Tibial nerve (tissue), 4 donors: ENCODE results near the gene SPINT1. TPM values are rescaled to one million over a fixed set of nuclear protein-coding genes. Genes with fewer than 3 reads are reported as not detected.
A peak's percentile ranks its signal among the peaks of the same experiment; 100 is the strongest.

Source experiments
- DNase-seq, 2 donors: peaks; one replicate each; pipeline ENCODE4 v3.0.0-alpha.2; 2019; ENCODE audit warnings: low spot score in 2 of 2
- H3K27ac ChIP-seq, 4 donors: fragments of 200-600 bp; sonication (generic) in 3 of 4; one replicate each; pipeline ENCODE4 v1.5.1; 2017 to 2019; ENCODE audit warnings: mild to moderate bottlenecking in 1 of 4
- H3K27me3 ChIP-seq, 2 donors: fragments of 200-600 bp; sonication (generic) in 1 of 2; one replicate each; pipeline versions ENCODE4 v1.5.1 to v1.6.0; 2017 to 2019
- H3K36me3 ChIP-seq, 3 donors: fragments of 200-600 bp; sonication (generic); one replicate each; pipeline ENCODE4 v1.5.1; 2018 to 2019
- H3K4me1 ChIP-seq, 4 donors: fragments of 200-600 bp; sonication (generic) in 3 of 4; one replicate each; pipeline ENCODE4 v1.5.1; 2017 to 2019
- H3K4me3 ChIP-seq, 4 donors: fragments of 200-600 bp; sonication (generic) in 3 of 4; one replicate each; pipeline ENCODE4 v1.5.1; 2017 to 2019; ENCODE audit warnings: mild to moderate bottlenecking in 1 of 4, moderate library complexity in 1 of 4
- H3K9me3 ChIP-seq, 4 donors: fragments of 200-600 bp; sonication (generic) in 3 of 4; one replicate each; pipeline ENCODE4 v1.5.1; 2017 to 2019
- CTCF ChIP-seq, 5 experiments: fragments of 200-600 bp in 3 of 5; fragments of 450-650 bp in 2 of 5; sonication (generic) in 3 of 5; IDR thresholded peaks; one replicate each; pipeline ENCODE4 v1.5.1; 2016 to 2019; ENCODE audit warnings: antibody characterized with exemption in 5 of 5, mild to moderate bottlenecking in 3 of 5, moderate library complexity in 2 of 5
- EP300 ChIP-seq, 2 donors: sonication (generic); formaldehyde crosslinking; IDR thresholded peaks; one replicate each; pipeline ENCODE4 v1.6.1; 2017; ENCODE audit warnings: antibody characterized with exemption in 2 of 2, mild to moderate bottlenecking in 1 of 2
- POLR2A ChIP-seq, 2 donors: fragments of 450-650 bp; IDR thresholded peaks; one replicate each; pipeline ENCODE4 v1.6.1; 2017; ENCODE audit warnings: antibody characterized with exemption in 2 of 2, mild to moderate bottlenecking in 2 of 2, moderate library complexity in 2 of 2
- WGBS, 2 donors: methylation state at CpG; one replicate each; pipeline ENCODE4 v1.1.5; 2018; 5-methylcytosine and 5-hydroxymethylcytosine counted together
- total RNA-seq, 4 donors: library from RNA; depleted of rRNA; stranded (reverse); fragments of >200 nt; gene quantifications; one replicate each; pipeline ENCODE4 v1.1.0, GENCODE V29; 2016

SPINT1 gene
- total RNA-seq, 4 donors from 2014 or later, result 1.1 to 12.0 (median 4.2) TPM

GRCh38 chr15:40807888-40808461 lies 35.9 kb upstream of the SPINT1 start:
- TF ChIP-seq CTCF (IDR thresholded peaks at IDR 0.05), result no peak
- TF ChIP-seq POLR2A (IDR thresholded peaks at IDR 0.05), result no peak
- WGBS, 2 donors, result 17 to 23% methylated on average over 19 of the region's 19 CpGs
- Histone ChIP-seq H3K27me3 (no peaks in the 10 kb centered on the region), H3K9me3 (no peaks in the 10 kb centered on the region), H3K36me3 (peaks cover 0 to 42% (median 5%) of the 10 kb centered on the region in 3 donors), H3K4me3 (peak overlapping the region; percentile 67 to 98 (median 93)), H3K27ac (peak overlapping the region in 3 of 4 donors; percentile 47 to 99 (median 97)), H3K4me1 (peaks cover 0 to 36% (median 14%) of the 10 kb centered on the region in 4 donors)
- no peak for DNase-seq

DNA sequence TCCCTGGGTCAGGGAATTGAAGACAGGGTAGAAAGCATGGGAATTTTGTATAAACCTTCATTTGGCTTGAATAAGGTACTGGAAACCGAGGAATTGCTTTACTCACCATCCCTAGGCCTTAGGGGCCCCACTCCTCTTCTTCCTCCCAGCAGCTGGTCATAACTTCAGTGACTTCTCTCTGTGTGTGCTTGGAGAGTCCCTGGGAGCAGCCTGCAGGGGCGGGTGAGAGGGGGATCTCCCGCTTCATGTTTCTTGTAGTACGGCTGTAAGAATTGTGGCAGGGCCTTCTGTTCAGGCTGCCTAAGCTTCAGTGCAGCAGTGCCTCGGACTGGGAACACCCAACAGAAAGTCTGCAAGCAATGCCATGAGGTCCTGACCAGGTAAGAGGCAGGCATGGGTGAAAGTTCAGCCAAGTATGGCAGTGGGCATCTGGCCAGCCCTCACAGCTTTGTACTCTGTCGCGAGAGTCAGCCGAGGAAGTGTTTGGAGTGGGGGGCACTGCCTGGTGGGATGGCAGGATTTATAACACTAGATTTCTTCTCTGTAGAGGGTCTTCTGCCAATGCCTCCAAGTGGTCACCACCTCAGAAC lies 34.9 kb upstream of the SPINT1 start:
- H3K4me3 ChIP-seq, result no peak overlapping the region
- TF ChIP-seq POLR2A (IDR thresholded peaks at IDR 0.05) (no peak), CTCF (IDR thresholded peaks at IDR 0.05) (no peak), EP300 (IDR thresholded peaks at IDR 0.05) (no peak)
- no peak for DNase-seq
- WGBS, 2 donors, result 58 to 60% methylated on average over 8 of the region's 8 CpGs
- H3K27ac ChIP-seq, result no peak overlapping the region
- H3K9me3 ChIP-seq, result no peaks in the 10 kb centered on the region
- peaks cover 2 to 44% (median 5%) of the 10 kb centered on the region in 3 donors for H3K36me3 ChIP-seq
- H3K27me3 ChIP-seq, result no peaks in the 10 kb centered on the region
- peaks cover 0 to 36% (median 14%) of the 10 kb centered on the region in 4 donors for H3K4me1 ChIP-seq

DNA sequence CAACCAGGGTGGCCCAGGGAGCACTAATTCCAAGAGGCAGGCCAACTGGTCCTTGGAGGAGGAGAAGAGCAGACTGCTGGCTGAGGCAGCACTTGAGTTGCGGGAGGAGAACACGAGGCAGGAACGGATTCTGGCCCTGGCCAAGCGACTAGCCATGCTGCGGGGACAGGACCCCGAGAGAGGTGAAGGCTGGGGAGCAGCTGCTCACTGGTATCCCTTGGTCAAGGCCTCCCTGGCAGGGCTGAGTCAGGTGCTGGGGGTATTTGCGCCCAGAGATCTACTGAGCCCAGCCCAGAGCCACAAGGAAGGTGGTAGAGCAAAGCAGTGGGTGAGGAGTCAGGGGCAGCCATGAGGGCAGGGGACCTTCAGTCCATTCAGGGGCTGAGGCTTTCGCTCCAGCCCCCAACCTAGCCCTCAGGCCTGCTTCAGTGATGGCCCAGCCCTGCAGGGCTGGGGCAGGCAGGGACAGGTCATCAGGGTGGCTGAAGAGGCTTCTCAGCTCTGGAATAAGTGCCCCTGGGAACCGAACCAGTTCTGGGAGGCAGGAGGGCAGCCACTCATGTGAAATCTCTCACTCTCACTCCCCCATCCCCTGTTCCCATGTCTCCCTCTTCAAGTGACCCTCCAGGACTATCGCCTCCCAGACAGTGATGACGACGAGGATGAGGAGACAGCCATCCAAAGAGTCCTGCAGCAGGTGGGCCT lies 31.0 kb upstream of the SPINT1 start:
- Histone ChIP-seq H3K36me3 (peaks cover 2 to 65% (median 5%) of the 10 kb centered on the region in 3 donors), H3K4me1 (peaks cover 0 to 10% (median 6%) of the 10 kb centered on the region in 4 donors), H3K9me3 (no peaks in the 10 kb centered on the region), H3K27me3 (no peaks in the 10 kb centered on the region), H3K27ac (no peak overlapping the region), H3K4me3 (no peak overlapping the region)
- no peak for DNase-seq
- TF ChIP-seq POLR2A (IDR thresholded peaks at IDR 0.05), result no peak
- TF ChIP-seq CTCF (IDR thresholded peaks at IDR 0.05), result no peak
- no peak for TF ChIP-seq EP300 (IDR thresholded peaks at IDR 0.05)
- 90 to 94% methylated on average over 11 to 12 of the region's 12 CpGs for WGBS, 2 donors

- WGBS, 2 donors, result 79 to 84% methylated on average over 4 of the region's 4 CpGs
- Histone ChIP-seq H3K9me3 (no peaks in the 10 kb centered on the region), H3K4me1 (no peaks in the 10 kb centered on the region), H3K27ac (peak overlapping the region in 2 of 4 donors; percentile 66 to 75), H3K4me3 (no peak overlapping the region), H3K36me3 (peaks cover 2 to 56% (median 5%) of the 10 kb centered on the region in 3 donors), H3K27me3 (no peaks in the 10 kb centered on the region)
- no peak for DNase-seq
- TF ChIP-seq EP300 (IDR thresholded peaks at IDR 0.05) (no peak), POLR2A (IDR thresholded peaks at IDR 0.05) (no peak), CTCF (IDR thresholded peaks at IDR 0.05) (no peak)
Observed at GRCh38 chr15:40815042-40815698, 28.7 kb upstream of the SPINT1 start.
